ENCODE measurements around the gene APIP. TPM values are rescaled to one million over a fixed set of nuclear protein-coding genes. Genes with fewer than 3 reads are reported as not detected.

The APIP gene
- total RNA-seq, 1 experiment from 2014 or later: 31.3 TPM

- Histone ChIP-seq H2AFZ (ENCODE audit: low read length) (no peak overlapping the region), H4K5ac (ENCODE audit: insufficient read length, low read depth, low read length) (no peak overlapping the region), H3K9me3 (ENCODE audit: control insufficient read depth, low read depth, low read length) (no peaks in the 10 kb centered on the region), H3K4me2 (ENCODE audit: insufficient read depth, insufficient read length, low read length) (no peak overlapping the region), H4K20me1 (ENCODE audit: control insufficient read depth, insufficient read depth, insufficient read length) (no peaks in the 10 kb centered on the region), H3K27me3 (ENCODE audit: insufficient read depth, low read length) (no peaks in the 10 kb centered on the region), H2AK5ac (ENCODE audit: insufficient read length, low read length) (no peak overlapping the region), H3K9ac (ENCODE audit: extremely low read depth, insufficient read length, low read length) (no peak overlapping the region), H2BK12ac (ENCODE audit: insufficient read length, low read depth, low read length) (no peak overlapping the region), H3K18ac (ENCODE audit: insufficient read length, low read depth, low read length) (no peak overlapping the region), H2BK20ac (ENCODE audit: low read depth, low read length, poor library complexity, severe bottlenecking) (no peak overlapping the region), H3K56ac (ENCODE audit: insufficient read length, low read depth, low read length) (no peak overlapping the region), H2BK15ac (ENCODE audit: low read depth, low read length) (no peak overlapping the region), H3T11ph (ENCODE audit: low read length) (no peak overlapping the region), H2BK5ac (ENCODE audit: insufficient read length, low read length) (no peak overlapping the region), H3K23me2 (ENCODE audit: insufficient read length, low read depth, low read length, poor library complexity, severe bottlenecking) (no peaks in the 10 kb centered on the region), H3K14ac (ENCODE audit: insufficient read depth, low read length) (no peak overlapping the region), H2BK120ac (ENCODE audit: low read depth, low read length, poor library complexity, severe bottlenecking) (no peak overlapping the region), H4K8ac (replicated peaks; ENCODE audit: insufficient read length, low read depth, low read length) (no peak overlapping the region), H3K4me1 (ENCODE audit: insufficient read depth, low read length) (no peaks in the 10 kb centered on the region), H4K91ac (ENCODE audit: insufficient read length, low read depth, low read length) (no peak overlapping the region), H3K4ac (ENCODE audit: low read depth, low read length) (no peak overlapping the region), H3K27ac (ENCODE audit: insufficient read length, low read depth, low read length) (no peak overlapping the region), H3K79me2 (ENCODE audit: insufficient read depth, low read length) (no peaks in the 10 kb centered on the region), H3K23ac (ENCODE audit: insufficient read length, low read depth, low read length) (no peak overlapping the region), H3K79me1 (ENCODE audit: insufficient read depth, low read depth, low read length, poor library complexity, severe bottlenecking) (peaks cover 2% of the 10 kb centered on the region)
- no peak for TF ChIP-seq CTCF (conservative IDR thresholded peaks at IDR 0.05)
- H3K27ac Mint-ChIP-seq: no peak overlapping the region
- no peaks in the 10 kb centered on the region for H3K9me3 Mint-ChIP-seq
- no peaks in the 10 kb centered on the region for H3K27me3 Mint-ChIP-seq (ENCODE audit: low read depth)
- no peak overlapping the region for H3K4me3 Mint-ChIP-seq
- H3K4me1 Mint-ChIP-seq: peaks cover 4 to 9% of the 10 kb centered on the region in 2 experiments; a peak in 3 of 4 replicates
- DNase-seq: no peak
- peaks cover 1 to 10% (median 4%) of the 10 kb centered on the region in 3 experiments; a peak in 6 of 7 replicates for H3K36me3 Mint-ChIP-seq (ENCODE audit: insufficient read depth in 1 of 3, low read depth in 3 of 3)
- WGBS (ENCODE audit: extremely low coverage, insufficient read length, low lambda C conversion rate): no CpG with 5 or more reads among the region's 6 CpGs
These were observed 20.9 kb upstream of the APIP start for GRCh38 chr11:34936945-34937629.
